ENCODE data around the gene MXD4.
"Not testable (repeated sequence)": the region's sequence is repeated elsewhere in the genome, so short reads cannot be mapped to it uniquely, and the experiment has no call there.

Gene MXD4

GRCh38 chr4:2250357-2251072, 11.4 kb downstream of the MXD4 start:
- peak; percentile 2 for DNase-seq
- ATAC-seq = no peak

GRCh38 chr4:2249526-2250356, 12.2 kb downstream of the MXD4 start:
- ATAC-seq = no peak
- peak; percentile 1 for DNase-seq

GRCh38 chr4:2248821-2249261, 13.1 kb downstream of the MXD4 start:
- ATAC-seq (no peak), DNase-seq (no peak)

- peak; percentile 2 for DNase-seq
- no peak for ATAC-seq
These were observed 13.7 kb downstream of the MXD4 start for GRCh38 chr4:2248044-2248780.

GRCh38 chr4:2247128-2248043, 14.5 kb downstream of the MXD4 start:
- ATAC-seq (no peak), DNase-seq (no peak)

GRCh38 chr4:2246384-2247127, 15.4 kb downstream of the MXD4 start:
- ATAC-seq (no peak), DNase-seq (peak; percentile 2)

- DNase-seq (no peak), ATAC-seq (no peak)
These were observed 16.1 kb downstream of the MXD4 start for GRCh38 chr4:2245787-2246275.

- ATAC-seq (no peak), DNase-seq (no peak)
These were observed 16.7 kb downstream of the MXD4 start for GRCh38 chr4:2245057-2245786.

- no peak for ATAC-seq
- no peak for DNase-seq
These were observed 18.1 kb downstream of the MXD4 start for GRCh38 chr4:2243681-2244380.

GRCh38 chr4:2241410-2242353, 20.2 kb downstream of the MXD4 start, which contains the start of the genes HAUS3 and POLN:
Gene HAUS3 (minus strand): TSS chr4:2242121. CDS start chr4:2240946, 1,175 bp downstream.
Gene POLN (minus strand): TSS chr4:2242121. CDS start chr4:2229231, 12,890 bp downstream.
- peak; percentile 98 for ATAC-seq
- DNase-seq = peak; percentile 99

- DNase-seq (no peak), ATAC-seq (no peak)
These were observed 20.9 kb downstream of the MXD4 start for GRCh38 chr4:2241003-2241402.

GRCh38 chr4:2236944-2237666, 24.8 kb downstream of the MXD4 start:
- no peak for ATAC-seq

GRCh38 chr4:2231082-2231481, 30.8 kb downstream of the MXD4 start:
- DNase-seq (no peak), ATAC-seq (no peak)

More at GRCh38 chr4:2236944-2237666, 24.8 kb downstream of the MXD4 start:
- no peak for DNase-seq

- DNase-seq = no peak
- no peak for ATAC-seq
These were observed 35.6 kb downstream of the MXD4 start for GRCh38 chr4:2226261-2226660.

GRCh38 chr4:2222838-2223237, 39.1 kb downstream of the MXD4 start:
- no peak for DNase-seq
- ATAC-seq = no peak

GRCh38 chr4:2221378-2221777, 40.5 kb downstream of the MXD4 start:
- ATAC-seq, DNase-seq: not testable (repeated sequence)

GRCh38 chr4:2220016-2220630, 41.8 kb downstream of the MXD4 start:
- DNase-seq = peak; percentile 84
- peak; percentile 86 for ATAC-seq
